Measurements from ENCODE around the gene CAPN11.

Gene CAPN11

GRCh38 chr6:44177691-44178423, 19.2 kb downstream of the CAPN11 start:
- no peak overlapping the region for H3K23ac ChIP-seq (ENCODE audit: low read length)
- no peak overlapping the region for H3K4me3 ChIP-seq (ENCODE audit: low read depth, low read length)
- peaks cover 20 to 30% of the 10 kb centered on the region in 2 experiments for H3K4me1 ChIP-seq (ENCODE audit: control insufficient read depth in 1 of 2, insufficient read depth in 2 of 2, low read length in 2 of 2)
- peak overlapping the region; percentile 40 for H4K8ac ChIP-seq (ENCODE audit: low read depth, low read length)
- peaks cover 5% of the 10 kb centered on the region for H3K9me3 ChIP-seq (ENCODE audit: insufficient read depth, low read depth, low read length)
- peak overlapping the region; percentile 28 for H2AFZ ChIP-seq (ENCODE audit: insufficient read depth, low read length, poor library complexity)
- H3K14ac ChIP-seq (ENCODE audit: low read length), result peak overlapping the region; percentile 65
- H3K27ac ChIP-seq (ENCODE audit: low read depth, low read length), result peak overlapping the region; percentile 95
- no peak overlapping the region for H3K4me2 ChIP-seq (ENCODE audit: low read length)
- peak overlapping the region; percentile 35 for H3K18ac ChIP-seq (ENCODE audit: low read length)
- H2BK120ac ChIP-seq (ENCODE audit: insufficient read depth, low read length, poor library complexity), result peak overlapping the region; percentile 24
- peaks cover 31% of the 10 kb centered on the region for H3K79me1 ChIP-seq (ENCODE audit: low read length)
- no peak overlapping the region for H3K4ac ChIP-seq (ENCODE audit: low read depth, low read length)
- H4K12ac ChIP-seq (ENCODE audit: low read depth, low read length), result no peak overlapping the region
- peak overlapping the region; percentile 55 for H2BK12ac ChIP-seq (ENCODE audit: low read length)
- H2BK5ac ChIP-seq (ENCODE audit: low read depth, low read length, poor library complexity), result peak overlapping the region; percentile 87
- H2AK5ac ChIP-seq (ENCODE audit: low read length), result peak overlapping the region; percentile 61
- no peaks in the 10 kb centered on the region for H3K36me3 ChIP-seq (ENCODE audit: control insufficient read depth in 1 of 2, insufficient read depth in 2 of 2, low read length in 2 of 2)
- peak; percentile 99 to 100 for DNase-seq
- no CpG with 5 or more reads among the region's 13 CpGs for WGBS (ENCODE audit: extremely low coverage, insufficient coverage, insufficient read length)
- no peaks in the 10 kb centered on the region for H3K27me3 ChIP-seq (ENCODE audit: insufficient read depth, low read length)
- H3K9ac ChIP-seq (ENCODE audit: low read length), result no peak overlapping the region
- no peaks in the 10 kb centered on the region for H3K79me2 ChIP-seq (ENCODE audit: control insufficient read depth, insufficient read depth, low read length, poor library complexity)
- peak overlapping the region; percentile 60 for H4K91ac ChIP-seq (ENCODE audit: low read depth, low read length)

GRCh38 chr6:44178424-44179071, 19.9 kb downstream of the CAPN11 start:
- Histone ChIP-seq H3K79me1 (ENCODE audit: low read length) (peaks cover 31% of the 10 kb centered on the region), H4K8ac (ENCODE audit: low read depth, low read length) (peak overlapping the region; percentile 54), H3K27ac (ENCODE audit: low read depth, low read length) (peak overlapping the region; percentile 81), H2BK120ac (ENCODE audit: insufficient read depth, low read length, poor library complexity) (peak overlapping the region; percentile 67), H2BK12ac (ENCODE audit: low read length) (peak overlapping the region; percentile 55), H3K27me3 (ENCODE audit: insufficient read depth, low read length) (no peaks in the 10 kb centered on the region), H2AFZ (ENCODE audit: insufficient read depth, low read length, poor library complexity) (no peak overlapping the region), H4K12ac (ENCODE audit: low read depth, low read length) (no peak overlapping the region), H3K23ac (ENCODE audit: low read length) (no peak overlapping the region), H2BK5ac (ENCODE audit: low read depth, low read length, poor library complexity) (peak overlapping the region; percentile 37), H2AK5ac (ENCODE audit: low read length) (no peak overlapping the region), H3K4me1 (ENCODE audit: control insufficient read depth in 1 of 2, insufficient read depth in 2 of 2, low read length in 2 of 2) (peaks cover 24 to 36% of the 10 kb centered on the region in 2 experiments), H3K4me2 (ENCODE audit: low read length) (no peak overlapping the region), H3K9ac (ENCODE audit: low read length) (no peak overlapping the region), H3K14ac (ENCODE audit: low read length) (peak overlapping the region; percentile 47), H4K91ac (ENCODE audit: low read depth, low read length) (peak overlapping the region; percentile 63), H3K18ac (ENCODE audit: low read length) (no peak overlapping the region), H3K4ac (ENCODE audit: low read depth, low read length) (no peak overlapping the region), H3K36me3 (ENCODE audit: control insufficient read depth in 1 of 2, insufficient read depth in 2 of 2, low read length in 2 of 2) (no peaks in the 10 kb centered on the region), H3K79me2 (ENCODE audit: control insufficient read depth, insufficient read depth, low read length, poor library complexity) (no peaks in the 10 kb centered on the region), H3K4me3 (ENCODE audit: low read depth, low read length) (no peak overlapping the region), H3K9me3 (ENCODE audit: insufficient read depth, low read depth, low read length) (peaks cover 5% of the 10 kb centered on the region)
- no peak for DNase-seq
- WGBS (ENCODE audit: extremely low coverage, insufficient coverage, insufficient read length), result no CpG with 5 or more reads among the region's 9 CpGs

GRCh38 chr6:44179072-44179536, 20.5 kb downstream of the CAPN11 start:
- peak overlapping the region; percentile 67 for H2BK120ac ChIP-seq (ENCODE audit: insufficient read depth, low read length, poor library complexity)
- H3K4me1 ChIP-seq (ENCODE audit: control insufficient read depth in 1 of 2, insufficient read depth in 2 of 2, low read length in 2 of 2), result peaks cover 27 to 39% of the 10 kb centered on the region in 2 experiments
- H3K4ac ChIP-seq (ENCODE audit: low read depth, low read length), result no peak overlapping the region
- no peaks in the 10 kb centered on the region for H3K27me3 ChIP-seq (ENCODE audit: insufficient read depth, low read length)
- H3K9ac ChIP-seq (ENCODE audit: low read length), result no peak overlapping the region
- H3K36me3 ChIP-seq (ENCODE audit: control insufficient read depth in 1 of 2, insufficient read depth in 2 of 2, low read length in 2 of 2), result no peaks in the 10 kb centered on the region
- no peak overlapping the region for H3K4me2 ChIP-seq (ENCODE audit: low read length)
- H2BK12ac ChIP-seq (ENCODE audit: low read length), result peak overlapping the region; percentile 61
- H3K27ac ChIP-seq (ENCODE audit: low read depth, low read length), result peak overlapping the region; percentile 81
- H4K12ac ChIP-seq (ENCODE audit: low read depth, low read length), result no peak overlapping the region
- no peak overlapping the region for H3K23ac ChIP-seq (ENCODE audit: low read length)
- peak overlapping the region; percentile 37 for H2BK5ac ChIP-seq (ENCODE audit: low read depth, low read length, poor library complexity)
- H3K9me3 ChIP-seq (ENCODE audit: insufficient read depth, low read depth, low read length), result peaks cover 5% of the 10 kb centered on the region
- H3K14ac ChIP-seq (ENCODE audit: low read length), result peak overlapping the region; percentile 5
- peak overlapping the region; percentile 11 for H2AK5ac ChIP-seq (ENCODE audit: low read length)
- no peak overlapping the region for H2AFZ ChIP-seq (ENCODE audit: insufficient read depth, low read length, poor library complexity)
- no peak overlapping the region for H3K18ac ChIP-seq (ENCODE audit: low read length)
- no peak overlapping the region for H3K4me3 ChIP-seq (ENCODE audit: low read depth, low read length)
- H3K79me2 ChIP-seq (ENCODE audit: control insufficient read depth, insufficient read depth, low read length, poor library complexity), result no peaks in the 10 kb centered on the region
- no peak overlapping the region for H4K8ac ChIP-seq (ENCODE audit: low read depth, low read length)
- H4K91ac ChIP-seq (ENCODE audit: low read depth, low read length), result peak overlapping the region; percentile 65
- peaks cover 34% of the 10 kb centered on the region for H3K79me1 ChIP-seq (ENCODE audit: low read length)
- no CpG with 5 or more reads among the region's 4 CpGs for WGBS (ENCODE audit: extremely low coverage, insufficient coverage, insufficient read length)
- DNase-seq, result peak; percentile 54 to 77

- no peak overlapping the region for H3K4ac ChIP-seq (ENCODE audit: low read depth, low read length)
- H3K27ac ChIP-seq (ENCODE audit: low read depth, low read length), result peak overlapping the region; percentile 7
- H3K4me2 ChIP-seq (ENCODE audit: low read length), result no peak overlapping the region
- H3K14ac ChIP-seq (ENCODE audit: low read length), result peak overlapping the region; percentile 5
- H3K23ac ChIP-seq (ENCODE audit: low read length), result no peak overlapping the region
- peak overlapping the region; percentile 45 for H2BK5ac ChIP-seq (ENCODE audit: low read depth, low read length, poor library complexity)
- H4K12ac ChIP-seq (ENCODE audit: low read depth, low read length), result no peak overlapping the region
- no peak overlapping the region for H3K4me3 ChIP-seq (ENCODE audit: low read depth, low read length)
- H4K8ac ChIP-seq (ENCODE audit: low read depth, low read length), result no peak overlapping the region
- H3K18ac ChIP-seq (ENCODE audit: low read length), result peak overlapping the region; percentile 12
- no peak overlapping the region for H2AFZ ChIP-seq (ENCODE audit: insufficient read depth, low read length, poor library complexity)
- peak overlapping the region; percentile 21 for H2BK120ac ChIP-seq (ENCODE audit: insufficient read depth, low read length, poor library complexity)
- H3K79me1 ChIP-seq (ENCODE audit: low read length), result peaks cover 34% of the 10 kb centered on the region
- H3K9me3 ChIP-seq (ENCODE audit: insufficient read depth, low read depth, low read length), result peaks cover 5% of the 10 kb centered on the region
- peak overlapping the region; percentile 65 for H4K91ac ChIP-seq (ENCODE audit: low read depth, low read length)
- H3K9ac ChIP-seq (ENCODE audit: low read length), result no peak overlapping the region
- peaks cover 27 to 39% of the 10 kb centered on the region in 2 experiments for H3K4me1 ChIP-seq (ENCODE audit: control insufficient read depth in 1 of 2, insufficient read depth in 2 of 2, low read length in 2 of 2)
- peak overlapping the region; percentile 61 for H2BK12ac ChIP-seq (ENCODE audit: low read length)
- H3K27me3 ChIP-seq (ENCODE audit: insufficient read depth, low read length), result no peaks in the 10 kb centered on the region
- H3K79me2 ChIP-seq (ENCODE audit: control insufficient read depth, insufficient read depth, low read length, poor library complexity), result no peaks in the 10 kb centered on the region
- no peaks in the 10 kb centered on the region for H3K36me3 ChIP-seq (ENCODE audit: control insufficient read depth in 1 of 2, insufficient read depth in 2 of 2, low read length in 2 of 2)
- DNase-seq, result no peak
- WGBS (ENCODE audit: extremely low coverage, insufficient coverage, insufficient read length), result no CpG with 5 or more reads among the region's 7 CpGs
- H2AK5ac ChIP-seq (ENCODE audit: low read length), result peak overlapping the region; percentile 45
These were observed 21.0 kb downstream of the CAPN11 start for GRCh38 chr6:44179648-44180047.
